SKM-1 treated with dmso at 0.1 percent for 144 hours (cell line): ENCODE results near the gene MSI2.
"Not testable (repeated sequence)": the region's sequence is repeated elsewhere in the genome, so short reads cannot be mapped to it uniquely, and the experiment has no call there.

Experiments used
- DNase-seq: peaks from one replicate; lab custom pipeline; 2025; ENCODE audit not compliant: unreplicated experiment; lab: John Stamatoyannopoulos, UW

MSI2 gene

DNA sequence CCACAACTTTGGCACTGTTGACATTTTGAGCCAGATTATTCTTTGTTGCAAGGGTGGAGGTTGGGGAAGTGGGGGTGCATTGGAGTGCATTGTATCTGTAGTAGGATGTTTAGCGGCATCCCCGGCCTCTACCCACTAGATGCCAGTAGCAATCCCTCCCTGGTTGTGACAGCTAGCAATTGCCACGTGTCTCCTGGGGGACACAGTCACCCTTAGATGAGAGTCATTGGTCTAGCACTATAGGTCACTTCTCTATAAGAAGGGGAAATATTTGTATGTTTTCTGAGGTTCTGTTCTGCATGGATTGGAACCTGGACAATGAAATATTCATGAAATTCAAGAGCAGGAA is 32.4 kb downstream of the MSI2 start:
- DNase-seq, result no peak

DNA sequence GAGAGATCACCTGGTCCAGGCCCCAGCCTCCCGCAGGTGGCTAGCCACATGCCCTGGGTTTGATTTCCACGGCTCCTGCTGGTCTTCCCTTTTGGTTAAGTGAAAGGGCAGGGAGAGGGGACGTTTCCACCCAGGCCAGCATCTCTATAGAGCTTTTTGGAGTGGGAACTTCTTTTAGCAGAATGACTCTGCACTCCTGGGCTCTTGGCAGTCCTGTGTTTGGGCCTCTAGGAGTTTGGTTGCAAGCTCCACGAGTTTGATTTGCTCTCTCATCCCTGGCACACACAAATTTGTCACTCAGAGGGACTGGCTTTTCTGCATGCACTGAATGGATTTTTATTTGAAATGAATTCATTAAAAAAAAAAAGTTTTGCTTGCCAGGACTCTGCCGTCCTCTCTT is 32.8 kb downstream of the MSI2 start:
- DNase-seq, result no peak

DNA sequence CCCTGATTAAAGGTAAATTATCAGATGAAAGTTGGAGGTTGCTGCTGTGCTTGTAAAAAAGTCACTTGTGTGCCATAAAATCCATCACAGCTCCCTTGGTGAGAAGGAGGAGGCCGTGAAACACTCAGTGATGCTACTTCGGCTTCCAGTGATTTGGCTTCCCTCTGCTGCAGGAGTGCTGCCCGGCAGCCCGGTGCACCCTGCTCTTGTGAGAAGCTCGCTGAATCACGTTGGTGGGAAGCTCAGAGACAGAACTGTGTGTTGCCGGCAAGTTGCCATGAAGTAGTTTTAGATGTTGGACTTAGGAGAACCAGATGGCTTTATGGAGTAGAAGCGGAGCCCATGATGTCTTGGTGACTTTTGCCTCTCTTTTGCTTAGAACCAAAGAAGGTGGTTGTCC is 33.3 kb downstream of the MSI2 start:
- no peak for DNase-seq

DNA sequence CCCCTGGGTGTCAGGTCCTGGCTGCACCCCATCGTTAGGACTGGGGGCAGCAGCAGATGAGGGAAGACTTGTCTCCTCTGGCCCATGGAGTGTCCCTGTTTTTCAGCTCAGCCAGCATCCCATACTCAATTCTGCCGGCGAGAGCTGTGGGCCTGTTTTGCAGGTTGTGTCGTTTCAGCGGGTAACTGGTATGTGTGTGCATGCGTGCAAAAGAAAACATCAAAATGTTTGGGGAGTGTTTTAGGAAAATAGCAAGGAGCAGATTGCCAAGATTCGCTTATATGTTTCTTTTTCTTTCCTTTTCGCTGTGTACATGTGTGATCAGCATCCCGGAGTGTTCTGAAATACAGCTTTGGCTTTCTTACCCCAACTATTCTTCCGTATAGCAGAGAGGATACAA is 34.7 kb downstream of the MSI2 start:
- no peak for DNase-seq

GRCh38 chr17:57292091-57292490 is 35.8 kb downstream of the MSI2 start:
- no peak for DNase-seq

- DNase-seq, result no peak
Measured at GRCh38 chr17:57293077-57293476, 36.8 kb downstream of the MSI2 start.

GRCh38 chr17:57294101-57294500 is 37.8 kb downstream of the MSI2 start:
- DNase-seq, result no peak

- no peak for DNase-seq
Measured at GRCh38 chr17:57294629-57295501, 38.5 kb downstream of the MSI2 start.

GRCh38 chr17:57295526-57296023 is 39.3 kb downstream of the MSI2 start:
- no peak for DNase-seq

- no peak for DNase-seq
Measured at GRCh38 chr17:57296231-57296630, 39.9 kb downstream of the MSI2 start.

DNA sequence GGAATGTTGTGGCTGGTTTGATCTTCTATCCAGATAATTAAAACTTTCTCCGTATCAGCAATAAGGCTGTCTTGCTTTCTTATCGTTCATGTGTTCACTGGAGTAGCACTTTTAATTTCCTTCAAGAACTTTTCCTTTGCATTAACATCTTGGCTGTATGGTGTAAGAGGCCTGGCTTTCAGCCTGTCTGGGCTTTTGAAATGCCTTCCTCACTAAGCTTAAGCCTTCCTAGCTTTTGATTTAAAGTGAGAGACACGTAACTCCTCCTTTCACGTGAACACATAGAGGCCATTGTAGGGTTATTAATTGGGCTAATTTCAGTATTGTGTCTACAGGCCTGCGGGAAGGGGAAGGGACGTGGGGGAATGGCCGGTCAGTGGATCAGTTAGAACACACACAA is 42.9 kb downstream of the MSI2 start:
- no peak for DNase-seq

DNA sequence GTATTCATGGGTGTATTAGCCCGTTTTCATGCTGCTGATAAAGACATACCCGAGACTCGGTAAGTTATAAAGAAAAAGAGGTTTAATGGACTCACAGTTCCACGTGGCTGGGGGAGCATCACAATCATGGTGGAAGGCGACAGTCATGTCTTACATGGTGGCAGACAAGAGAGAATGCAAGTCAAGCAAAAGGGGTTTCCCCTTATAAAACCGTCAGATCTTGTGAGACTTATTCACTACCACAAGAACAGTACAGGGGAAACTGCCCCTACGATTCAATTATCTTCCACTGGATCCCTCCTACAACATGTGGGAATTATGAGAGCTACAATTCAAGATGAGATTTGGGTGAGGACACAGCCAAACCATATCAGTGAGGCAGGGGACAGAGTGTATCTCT is 44.3 kb downstream of the MSI2 start:
- DNase-seq, result not testable (repeated sequence)

- DNase-seq, result no peak
Measured at GRCh38 chr17:57302690-57303465, 46.6 kb downstream of the MSI2 start.

DNA sequence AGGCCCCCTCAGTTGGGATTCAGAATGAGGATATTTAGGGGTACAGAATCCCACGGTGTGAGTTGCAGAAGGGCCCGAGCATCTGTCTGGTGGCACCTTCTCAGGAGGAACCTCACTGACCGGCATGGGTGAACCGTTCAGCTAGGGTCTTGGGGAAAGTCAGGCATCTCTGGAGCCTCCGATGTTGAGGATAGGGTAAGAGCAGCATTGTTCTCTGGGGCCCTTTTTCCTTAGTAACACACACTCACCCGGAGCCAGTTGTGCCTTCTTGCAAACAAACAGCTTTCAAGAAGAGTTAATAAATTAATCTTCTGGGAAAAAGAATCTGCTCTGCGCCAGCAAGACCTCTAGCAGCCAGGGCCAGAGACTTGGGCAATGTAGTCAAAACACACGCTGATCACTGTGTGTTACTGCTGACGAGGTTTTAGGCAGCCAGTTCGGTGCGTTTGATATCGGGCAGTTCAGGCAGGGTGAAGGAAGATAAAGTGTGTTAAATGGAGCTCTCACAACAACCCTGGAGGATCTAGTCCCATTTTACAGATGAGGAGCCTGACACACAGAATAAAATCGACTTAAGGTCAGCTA is 48.9 kb downstream of the MSI2 start:
- no peak for DNase-seq

DNA sequence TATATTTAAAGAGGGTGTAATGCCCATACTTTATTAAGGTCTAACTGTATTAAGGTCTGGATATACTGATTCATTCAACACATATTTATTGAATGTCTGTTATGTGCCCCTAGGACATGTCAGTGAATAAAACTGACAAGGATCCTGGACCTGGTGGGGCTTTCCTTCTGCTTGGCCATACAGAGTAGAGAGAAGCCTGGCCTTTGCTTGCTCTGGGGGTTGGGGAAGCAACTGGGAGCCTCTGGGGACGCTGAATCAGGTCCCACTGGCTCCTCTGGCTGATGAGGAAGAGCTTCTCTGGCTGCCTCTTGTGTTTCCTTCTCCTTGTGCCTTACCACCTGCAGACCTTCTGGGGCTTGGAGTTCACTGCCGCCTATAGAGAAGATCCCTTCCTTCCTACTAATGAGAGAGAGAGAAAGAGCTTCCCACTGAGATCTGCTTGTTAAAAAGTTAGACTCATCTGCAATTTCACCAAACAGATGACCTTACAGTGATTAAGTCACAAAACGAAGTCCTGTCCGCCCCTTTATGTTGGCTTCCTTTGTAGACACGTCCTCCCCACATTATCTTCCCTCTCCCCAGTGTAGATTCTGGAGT is 49.7 kb downstream of the MSI2 start:
- no peak for DNase-seq

DNA sequence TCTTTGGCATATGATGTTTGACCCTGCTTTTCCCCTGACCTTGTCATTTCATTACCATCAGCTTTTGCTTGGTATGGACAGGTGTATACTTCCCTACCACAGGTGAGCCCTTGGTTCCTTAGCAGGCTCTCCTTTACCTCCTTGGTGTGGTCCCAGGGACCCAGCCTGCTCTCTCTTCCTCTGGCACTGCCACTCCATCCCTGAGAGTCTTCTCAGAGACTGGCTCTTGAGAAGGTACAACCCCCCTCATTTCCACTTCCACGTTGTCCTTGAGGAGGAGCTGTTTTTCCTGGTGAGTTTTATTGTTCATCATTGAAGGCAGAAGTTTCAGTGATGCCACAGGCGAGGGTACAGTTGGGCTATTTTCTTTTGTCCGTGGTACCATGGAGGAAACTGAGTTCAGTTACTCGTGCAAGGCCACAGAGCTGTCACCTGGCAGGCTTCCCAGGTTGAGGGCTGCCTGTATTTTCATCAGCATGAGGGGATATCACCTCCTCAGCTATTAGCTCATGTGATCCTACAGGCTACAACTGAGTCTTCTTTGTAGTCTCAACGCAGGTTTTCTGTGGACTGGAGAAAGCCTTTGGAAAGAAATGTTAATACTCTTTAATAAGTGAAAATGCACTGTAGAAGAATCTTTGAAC is 52.3 kb downstream of the MSI2 start:
- no peak for DNase-seq

DNA sequence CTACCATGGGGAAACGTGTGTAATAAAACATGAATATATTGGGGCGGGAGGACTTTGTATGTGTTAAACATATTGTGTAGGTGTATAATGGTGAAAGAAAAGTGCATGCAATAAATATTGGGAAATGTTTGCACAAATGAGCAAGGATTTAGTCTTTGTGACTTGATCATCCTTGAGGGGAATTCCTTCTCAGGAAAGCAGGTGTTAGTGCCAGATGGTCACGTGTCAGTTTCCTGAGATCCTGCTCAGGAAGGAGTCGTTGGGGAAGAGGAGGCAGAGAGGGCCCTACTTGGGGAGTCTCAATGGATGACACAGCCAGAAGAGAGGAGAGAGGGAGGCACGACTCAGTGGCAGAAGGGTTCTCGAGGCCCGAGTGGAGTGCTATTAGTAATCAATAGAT is 53.2 kb downstream of the MSI2 start:
- no peak for DNase-seq

DNA sequence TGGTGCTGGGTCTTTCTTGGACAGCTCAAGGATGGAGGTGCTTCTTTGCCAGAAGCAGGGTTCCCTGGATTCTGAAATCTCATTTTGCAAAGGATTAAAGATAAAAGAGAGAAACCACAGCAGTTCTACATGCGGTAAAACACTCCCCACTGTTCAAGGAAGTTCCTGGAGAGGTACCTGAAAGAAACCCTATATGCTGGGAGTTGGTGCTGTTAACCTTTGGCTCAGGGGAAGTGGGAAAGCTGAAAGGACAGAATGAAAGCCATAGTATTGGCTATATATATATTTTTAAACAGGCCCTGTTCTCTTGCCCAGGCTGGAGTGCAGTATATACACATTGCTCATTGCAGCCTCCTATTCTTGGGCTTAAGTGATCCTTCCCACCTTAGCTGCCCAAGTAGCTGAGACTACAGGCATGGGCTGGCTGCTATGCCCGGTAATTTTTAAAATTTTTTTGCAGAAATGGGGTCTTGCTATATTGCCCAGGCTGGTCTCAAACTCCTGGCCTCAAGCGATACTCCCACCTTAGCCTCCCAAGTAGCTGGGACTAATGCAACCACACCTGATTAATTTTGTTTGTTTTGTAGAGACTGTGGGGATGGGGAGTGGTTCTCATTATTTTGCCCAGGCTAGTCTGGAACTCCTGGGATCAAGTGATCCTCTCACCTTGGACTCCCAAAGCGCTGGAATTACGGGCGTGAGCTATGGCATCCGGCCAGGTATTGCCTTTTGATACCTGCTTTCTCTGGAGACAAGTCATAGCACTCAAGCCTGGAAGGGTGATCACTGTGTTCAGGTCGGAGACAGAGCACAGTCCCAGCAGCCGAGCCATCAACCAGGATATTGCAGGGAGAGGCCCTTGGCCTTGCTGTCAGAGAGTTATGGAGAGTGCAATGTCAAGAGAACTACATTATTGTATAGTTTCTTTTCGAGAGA is 55.2 kb downstream of the MSI2 start:
- no peak for DNase-seq

GRCh38 chr17:57312242-57312641 is 55.9 kb downstream of the MSI2 start:
- DNase-seq, result no peak
